ENCODE measurements around the gene TPST1. TPM values are rescaled to one million over a fixed set of nuclear protein-coding genes. Genes with fewer than 3 reads are reported as not detected.
"Not testable (repeated sequence)": the region's sequence is repeated elsewhere in the genome, so short reads cannot be mapped to it uniquely, and the experiment has no call there.

TPST1 gene
- total RNA-seq, 1 experiment from 2014 or later = 29.0 TPM

GRCh38 chr7:66380272-66380888, 175.2 kb downstream of the TPST1 start:
- no peaks in the 10 kb centered on the region for H3K9me3 ChIP-seq (ENCODE audit: control insufficient read depth, insufficient read depth, low read depth, low read length)
- no peak for DNase-seq (ENCODE audit: low read depth, low spot score)
- POLR2A ChIA-PET = no interaction called here
- intact Hi-C loops (cut with micrococcal nuclease; ENCODE audit: unreplicated experiment) = no loop called here
- BruUV-seq (replicated peaks) = no TSS peak
- CTCF ChIA-PET = interaction anchor here (0.7 kb wide), 1 partner anchor 39 kb away, joined by 7 read pairs; no protein-coding TSS in a partner anchor
- in situ Hi-C loops (cut with HindIII; ENCODE audit: low pct_unique_long_range_greater_than_20kb, low sequenced_read_pairs) = no loop called here
- no peak for ATAC-seq
- no peak for TF ChIP-seq TCF7L2 (IDR thresholded peaks at IDR 0.05; ENCODE audit: low read depth, low read length)
- no peak for TF ChIP-seq POLR2AphosphoS5 (IDR thresholded peaks at IDR 0.05; ENCODE audit: low read depth, low read length)
- no peak for TF ChIP-seq SIN3A (IDR thresholded peaks at IDR 0.05; ENCODE audit: borderline replicate concordance, insufficient read depth, low read depth, low read length)
- no peak for TF ChIP-seq REST (IDR thresholded peaks at IDR 0.05; ENCODE audit: insufficient read depth in 1 of 2, low read depth in 2 of 2, low read length in 1 of 2)
- TF ChIP-seq CTCF (IDR thresholded peaks at IDR 0.05) = no peak
- H3K27ac ChIP-seq (ENCODE audit: low read length) = no peak overlapping the region
- no peaks in the 10 kb centered on the region for H3K27me3 ChIP-seq (ENCODE audit: control insufficient read depth, insufficient read depth, low read length)
- no peak overlapping the region for H3K4me3 ChIP-seq (ENCODE audit: low read depth in 2 of 2, low read length in 2 of 2)
- no peaks in the 10 kb centered on the region for H3K4me1 ChIP-seq (ENCODE audit: control insufficient read depth, insufficient read depth, low read length)
- H3K36me3 ChIP-seq (ENCODE audit: control insufficient read depth, insufficient read depth, low read length) = no peaks in the 10 kb centered on the region

- in situ Hi-C loops (cut with HindIII; ENCODE audit: low pct_unique_long_range_greater_than_20kb, low sequenced_read_pairs); H3K9me3 ChIP-seq (ENCODE audit: control insufficient read depth, insufficient read depth, low read depth, low read length); intact Hi-C loops (cut with micrococcal nuclease; ENCODE audit: unreplicated experiment); DNase-seq (ENCODE audit: low read depth, low spot score); H3K27me3 ChIP-seq (ENCODE audit: control insufficient read depth, insufficient read depth, low read length); CTCF ChIA-PET; BruUV-seq (replicated peaks); H3K4me1 ChIP-seq (ENCODE audit: control insufficient read depth, insufficient read depth, low read length); H3K4me3 ChIP-seq (ENCODE audit: low read depth in 2 of 2, low read length in 2 of 2); ATAC-seq; POLR2A ChIA-PET; H3K27ac ChIP-seq (ENCODE audit: low read length); H3K36me3 ChIP-seq (ENCODE audit: control insufficient read depth, insufficient read depth, low read length): not testable (repeated sequence)
Observed at GRCh38 chr7:66382182-66382923, 177.2 kb downstream of the TPST1 start.

- intact Hi-C loops (cut with micrococcal nuclease; ENCODE audit: unreplicated experiment); H3K4me1 ChIP-seq (ENCODE audit: control insufficient read depth, insufficient read depth, low read length); H3K9me3 ChIP-seq (ENCODE audit: control insufficient read depth, insufficient read depth, low read depth, low read length); H3K27ac ChIP-seq (ENCODE audit: low read length); ATAC-seq; H3K36me3 ChIP-seq (ENCODE audit: control insufficient read depth, insufficient read depth, low read length); H3K4me3 ChIP-seq (ENCODE audit: low read depth in 2 of 2, low read length in 2 of 2); CTCF ChIA-PET; in situ Hi-C loops (cut with HindIII; ENCODE audit: low pct_unique_long_range_greater_than_20kb, low sequenced_read_pairs); H3K27me3 ChIP-seq (ENCODE audit: control insufficient read depth, insufficient read depth, low read length); BruUV-seq (replicated peaks); DNase-seq (ENCODE audit: low read depth, low spot score); POLR2A ChIA-PET: not testable (repeated sequence)
Observed at GRCh38 chr7:66385191-66385905, 180.2 kb downstream of the TPST1 start.

GRCh38 chr7:66395128-66395571, 190.0 kb downstream of the TPST1 start:
- H3K4me3 ChIP-seq (ENCODE audit: low read depth in 2 of 2, low read length in 2 of 2); CTCF ChIA-PET; H3K36me3 ChIP-seq (ENCODE audit: control insufficient read depth, insufficient read depth, low read length); ATAC-seq; BruUV-seq (replicated peaks); H3K4me1 ChIP-seq (ENCODE audit: control insufficient read depth, insufficient read depth, low read length); intact Hi-C loops (cut with micrococcal nuclease; ENCODE audit: unreplicated experiment); POLR2A ChIA-PET; H3K9me3 ChIP-seq (ENCODE audit: control insufficient read depth, insufficient read depth, low read depth, low read length); H3K27me3 ChIP-seq (ENCODE audit: control insufficient read depth, insufficient read depth, low read length); H3K27ac ChIP-seq (ENCODE audit: low read length); DNase-seq (ENCODE audit: low read depth, low spot score); in situ Hi-C loops (cut with HindIII; ENCODE audit: low pct_unique_long_range_greater_than_20kb, low sequenced_read_pairs): not testable (repeated sequence)

- ATAC-seq; H3K36me3 ChIP-seq (ENCODE audit: control insufficient read depth, insufficient read depth, low read length); H3K27me3 ChIP-seq (ENCODE audit: control insufficient read depth, insufficient read depth, low read length); H3K27ac ChIP-seq (ENCODE audit: low read length); DNase-seq (ENCODE audit: low read depth, low spot score); CTCF ChIA-PET; BruUV-seq (replicated peaks); intact Hi-C loops (cut with micrococcal nuclease; ENCODE audit: unreplicated experiment); in situ Hi-C loops (cut with HindIII; ENCODE audit: low pct_unique_long_range_greater_than_20kb, low sequenced_read_pairs); POLR2A ChIA-PET; H3K9me3 ChIP-seq (ENCODE audit: control insufficient read depth, insufficient read depth, low read depth, low read length); H3K4me3 ChIP-seq (ENCODE audit: low read depth in 2 of 2, low read length in 2 of 2); H3K4me1 ChIP-seq (ENCODE audit: control insufficient read depth, insufficient read depth, low read length): not testable (repeated sequence)
Observed at GRCh38 chr7:66396052-66396451, 190.9 kb downstream of the TPST1 start.
